Measurements from ENCODE around the gene SPRY4.

The SPRY4 gene

GRCh38 chr5:142310803-142311202, 14.0 kb downstream of the SPRY4 start:
- no peak for DNase-seq (ENCODE audit: low read depth)
- H3K4me3 ChIP-seq (ENCODE audit: low read length), result no peak overlapping the region
- TF ChIP-seq, protein P1, sequence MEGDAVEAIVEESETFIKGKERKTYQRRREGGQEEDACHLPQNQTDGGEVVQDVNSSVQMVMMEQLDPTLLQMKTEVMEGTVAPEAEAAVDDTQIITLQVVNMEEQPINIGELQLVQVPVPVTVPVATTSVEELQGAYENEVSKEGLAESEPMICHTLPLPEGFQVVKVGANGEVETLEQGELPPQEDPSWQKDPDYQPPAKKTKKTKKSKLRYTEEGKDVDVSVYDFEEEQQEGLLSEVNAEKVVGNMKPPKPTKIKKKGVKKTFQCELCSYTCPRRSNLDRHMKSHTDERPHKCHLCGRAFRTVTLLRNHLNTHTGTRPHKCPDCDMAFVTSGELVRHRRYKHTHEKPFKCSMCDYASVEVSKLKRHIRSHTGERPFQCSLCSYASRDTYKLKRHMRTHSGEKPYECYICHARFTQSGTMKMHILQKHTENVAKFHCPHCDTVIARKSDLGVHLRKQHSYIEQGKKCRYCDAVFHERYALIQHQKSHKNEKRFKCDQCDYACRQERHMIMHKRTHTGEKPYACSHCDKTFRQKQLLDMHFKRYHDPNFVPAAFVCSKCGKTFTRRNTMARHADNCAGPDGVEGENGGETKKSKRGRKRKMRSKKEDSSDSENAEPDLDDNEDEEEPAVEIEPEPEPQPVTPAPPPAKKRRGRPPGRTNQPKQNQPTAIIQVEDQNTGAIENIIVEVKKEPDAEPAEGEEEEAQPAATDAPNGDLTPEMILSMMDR (IDR thresholded peaks at IDR 0.05; ENCODE audit: insufficient read depth, low read depth, low read length, missing control alignments), result no peak

- H3K4me3 ChIP-seq (ENCODE audit: low read length), result no peak overlapping the region
- DNase-seq (ENCODE audit: low read depth), result no peak
- TF ChIP-seq, protein P1 (IDR thresholded peaks at IDR 0.05; ENCODE audit: insufficient read depth, low read depth, low read length, missing control alignments), result no peak
Measured at GRCh38 chr5:142309747-142310318, 15.0 kb downstream of the SPRY4 start.

DNA sequence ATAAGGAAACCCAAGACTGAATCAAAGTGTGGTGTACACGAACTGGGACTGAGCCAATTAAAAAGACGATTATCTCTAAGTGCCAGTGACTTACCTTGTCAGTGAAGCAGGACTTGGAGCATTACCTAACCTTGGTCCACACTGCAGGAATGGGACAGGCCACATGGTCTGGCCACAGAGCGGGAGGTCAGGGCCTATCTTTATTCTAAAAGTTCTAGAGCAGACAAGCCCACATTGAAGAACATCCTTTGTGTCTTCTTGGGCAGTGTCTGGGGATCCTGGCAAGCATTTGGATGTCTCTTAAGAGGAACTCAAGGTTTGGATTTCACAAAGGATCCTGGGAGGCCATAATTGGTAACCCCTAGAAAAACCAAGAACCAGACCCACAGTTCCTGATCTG, 16.5 kb downstream of the SPRY4 start:
- no peak overlapping the region for H3K4me3 ChIP-seq (ENCODE audit: low read length)
- TF ChIP-seq, protein P1 (IDR thresholded peaks at IDR 0.05; ENCODE audit: insufficient read depth, low read depth, low read length, missing control alignments), result no peak
- no peak for DNase-seq (ENCODE audit: low read depth)

- no peak overlapping the region for H3K4me3 ChIP-seq (ENCODE audit: low read length)
- TF ChIP-seq, protein P1 (IDR thresholded peaks at IDR 0.05; ENCODE audit: insufficient read depth, low read depth, low read length, missing control alignments), result no peak
- DNase-seq (ENCODE audit: low read depth), result no peak
Measured at GRCh38 chr5:142307146-142307890, 17.5 kb downstream of the SPRY4 start.

DNA sequence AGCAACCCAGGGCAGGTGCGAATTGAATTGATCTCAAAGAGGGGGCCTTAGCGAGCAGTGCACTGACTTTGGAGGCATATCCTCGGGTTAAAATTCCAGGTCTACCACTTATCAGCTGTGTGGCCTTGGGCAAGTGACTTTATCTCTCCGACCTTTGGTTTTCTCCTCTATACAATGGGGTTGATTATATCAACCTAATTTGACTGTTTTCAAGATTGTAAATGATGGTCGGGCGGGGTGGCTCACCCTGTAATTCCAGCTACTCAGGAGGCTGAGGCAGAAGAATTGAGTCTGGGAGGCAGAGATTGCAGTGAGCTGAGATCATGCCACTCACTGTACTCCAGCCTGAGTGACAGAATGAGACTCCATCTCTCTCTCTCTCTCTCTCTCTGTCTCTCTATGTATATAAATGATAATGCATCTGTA, 18.7 kb downstream of the SPRY4 start:
- TF ChIP-seq, protein P1 (IDR thresholded peaks at IDR 0.05; ENCODE audit: insufficient read depth, low read depth, low read length, missing control alignments), result no peak
- DNase-seq (ENCODE audit: low read depth), result peak; percentile 36
- H3K4me3 ChIP-seq (ENCODE audit: low read length), result no peak overlapping the region

DNA sequence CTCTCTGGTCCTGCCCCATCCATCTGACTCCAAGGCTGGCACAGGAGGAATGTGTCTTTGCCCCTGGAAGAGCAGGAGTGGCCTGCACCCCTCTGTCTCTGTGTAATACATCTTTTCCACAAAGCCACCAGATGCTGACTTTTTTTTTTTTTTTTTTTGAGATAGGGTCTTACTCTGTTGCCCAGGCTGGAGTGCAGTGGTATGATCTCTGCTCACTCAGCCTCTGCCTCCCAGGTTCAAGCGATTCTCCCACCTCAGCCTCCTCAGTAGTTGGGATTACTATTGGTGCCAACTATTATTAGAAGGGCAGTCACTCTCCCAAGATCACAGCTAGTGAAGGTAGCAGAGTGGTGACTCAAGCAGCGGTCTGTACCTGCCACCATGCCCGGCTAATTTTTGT, 19.6 kb downstream of the SPRY4 start:
- no peak overlapping the region for H3K4me3 ChIP-seq (ENCODE audit: low read length)
- DNase-seq (ENCODE audit: low read depth), result no peak
- TF ChIP-seq, protein P1 (IDR thresholded peaks at IDR 0.05; ENCODE audit: insufficient read depth, low read depth, low read length, missing control alignments), result no peak

All from epithelial cell of esophagus (primary cell).